H1 (cell line): Measurements from ENCODE around the gene SEMA4D. TPM values are rescaled to one million over a fixed set of nuclear protein-coding genes. Genes with fewer than 3 reads are reported as not detected.

Experiments
- CTCF ChIA-PET: fragments of 300-600 bp; sonication (Branson Sonifier 250); formaldehyde crosslinking; loops from one replicate; lab custom pipeline; 2021; ENCODE audit not compliant: partially characterized antibody; lab: Charles Lee
- POLR2A ChIA-PET: fragments of 300-600 bp; sonication (Branson Sonifier 250); formaldehyde crosslinking; loops from one replicate; lab custom pipeline; 2021; ENCODE audit warnings: inconsistent platforms; ENCODE audit not compliant: partially characterized antibody; lab: Charles Lee
- DNase-seq, 2 experiments: peaks; one replicate each; pipeline versions ENCODE4 v3.0.0 to v3.0.0-alpha.2; 2010 to 2022; ENCODE audit warnings: low spot score in 2 of 2, low read depth in 1 of 2, mixed read lengths in 1 of 2
- FAIRE-seq: peaks from 2 replicates; lab custom pipeline; 2011; peaks lifted over from hg19 to GRCh38; lab: Jason Lieb, UNC
- H2AFZ ChIP-seq: 2 replicates; pipeline ENCODE4 v1.8.1; 2012; ENCODE audit warnings: low read length, inconsistent platforms
- H2AK5ac ChIP-seq: 2 replicates; pipeline ENCODE4 v1.6.1; 2013; ENCODE audit warnings: low read depth, low read length
- H2BK120ac ChIP-seq: replicated peaks from 2 replicates; pipeline ENCODE3; 2013; ENCODE audit warnings: low read depth, low read length, inconsistent platforms
- H2BK12ac ChIP-seq: 2 replicates; pipeline ENCODE4 v1.6.1; 2013; ENCODE audit warnings: low read depth, low read length
- H2BK15ac ChIP-seq: 2 replicates; pipeline ENCODE4 v1.6.1; 2013; ENCODE audit warnings: low read length
- H2BK20ac ChIP-seq: 2 replicates; pipeline ENCODE4 v1.6.1; 2013; ENCODE audit warnings: low read length
- H2BK5ac ChIP-seq: 2 replicates; pipeline ENCODE4 v1.6.1; 2013; ENCODE audit warnings: low read depth, low read length
- H3K14ac ChIP-seq: 2 replicates; pipeline ENCODE4 v1.6.1; 2013; ENCODE audit warnings: inconsistent platforms; ENCODE audit not compliant: insufficient read length
- H3K18ac ChIP-seq: 2 replicates; pipeline ENCODE4 v1.6.1; 2013; ENCODE audit warnings: low read length; ENCODE audit errors: extremely low read depth
- H3K23ac ChIP-seq: 2 replicates; pipeline ENCODE4 v1.6.1; 2013; ENCODE audit warnings: inconsistent platforms; ENCODE audit not compliant: insufficient read length
- H3K23me2 ChIP-seq: 2 replicates; pipeline ENCODE4 v1.6.1; 2013; ENCODE audit warnings: low read depth, low read length
- H3K27ac ChIP-seq: 2 replicates; pipeline ENCODE4 v1.6.1; 2011; ENCODE audit warnings: low read depth, low read length, inconsistent platforms
- H3K27me3 ChIP-seq, 4 experiments: replicated peaks in 1 of 4; 1 replicate in 1 of 4; 2 replicates in 3 of 4; pipeline versions ENCODE4 v1.6.1 to v1.8.1; 2011 to 2013; ENCODE audit warnings: low read length in 3 of 4, mild to moderate bottlenecking in 3 of 4, inconsistent platforms in 2 of 4, mixed read lengths in 2 of 4, moderate library complexity in 1 of 4; ENCODE audit not compliant: control insufficient read depth in 3 of 4, insufficient read depth in 3 of 4; ENCODE audit errors: extremely low read depth in 1 of 4
- H3K36me3 ChIP-seq, 4 experiments: 2 replicates each; pipeline versions ENCODE4 v1.6.1 to v1.8.1; 2011 to 2013; ENCODE audit warnings: mild to moderate bottlenecking in 4 of 4, low read length in 3 of 4, moderate library complexity in 2 of 4, control low read depth in 1 of 4, inconsistent platforms in 1 of 4; ENCODE audit not compliant: insufficient read depth in 4 of 4, control insufficient read depth in 2 of 4
- H3K4ac ChIP-seq: replicated peaks from 2 replicates; pipeline ENCODE3; 2013; ENCODE audit warnings: low read length, low read depth, mixed read lengths, inconsistent platforms; ENCODE audit not compliant: insufficient read length
- H3K4me1 ChIP-seq, 4 experiments: replicated peaks in 1 of 4; 1 replicate in 1 of 4; 2 replicates in 3 of 4; pipeline versions ENCODE4 v1.6.1 to v1.8.1; 2011 to 2013; ENCODE audit warnings: low read length in 3 of 4, inconsistent platforms in 2 of 4, mixed read lengths in 1 of 4; ENCODE audit not compliant: insufficient read depth in 4 of 4, control insufficient read depth in 3 of 4
- H3K4me2 ChIP-seq, 2 experiments: 2 replicates each; pipeline versions ENCODE4 v1.6.1 to v1.8.1; 2011 to 2013; ENCODE audit warnings: low read depth in 2 of 2, low read length in 2 of 2, control low read depth in 1 of 2, inconsistent platforms in 1 of 2, mild to moderate bottlenecking in 1 of 2; ENCODE audit not compliant: insufficient read depth in 1 of 2
- H3K4me3 ChIP-seq, 4 experiments: fragments of 200-600, 300-600 bp in 1 of 4; sonication (generic), shearing (Covaris generic), sonication (Bioruptor Twin) in 1 of 4; 2 replicates each; pipeline versions ENCODE4 v1.5.1 to v1.8.1; 2011 to 2016; ENCODE audit warnings: low read length in 4 of 4, low read depth in 3 of 4, control low read depth in 2 of 4, inconsistent platforms in 2 of 4, mild to moderate bottlenecking in 2 of 4, mixed read lengths in 1 of 4, moderate library complexity in 1 of 4; ENCODE audit not compliant: insufficient read depth in 2 of 4; ENCODE audit errors: extremely low read depth in 1 of 4
- H3K56ac ChIP-seq: replicated peaks from 2 replicates; pipeline ENCODE3; 2013; ENCODE audit warnings: low read depth, mild to moderate bottlenecking, mixed read lengths, low read length, inconsistent platforms; ENCODE audit not compliant: insufficient read length
- H3K79me1 ChIP-seq: 2 replicates; pipeline ENCODE4 v1.6.1; 2013; ENCODE audit warnings: low read depth, low read length, control low read depth
- H3K79me2 ChIP-seq, 2 experiments: 2 replicates each; pipeline versions ENCODE4 v1.6.1 to v1.8.1; 2012 to 2013; ENCODE audit warnings: low read length in 2 of 2, mild to moderate bottlenecking in 2 of 2, inconsistent platforms in 1 of 2; ENCODE audit not compliant: insufficient read depth in 2 of 2, control insufficient read depth in 1 of 2
- H3K9ac ChIP-seq, 4 experiments: replicated peaks in 1 of 4; 1 replicate in 1 of 4; 2 replicates in 3 of 4; pipeline versions ENCODE4 v1.6.1 to v1.8.1; 2011 to 2013; ENCODE audit warnings: low read depth in 3 of 4, low read length in 3 of 4, control low read depth in 2 of 4, mild to moderate bottlenecking in 2 of 4, moderate library complexity in 2 of 4, inconsistent platforms in 1 of 4; ENCODE audit errors: extremely low read depth in 1 of 4
- H3K9me3 ChIP-seq, 2 experiments: 2 replicates each; pipeline versions ENCODE4 v1.6.1 to v1.8.1; 2012 to 2013; ENCODE audit warnings: mild to moderate bottlenecking in 2 of 2, moderate library complexity in 2 of 2, control low read depth in 1 of 2, inconsistent platforms in 1 of 2, low read depth in 1 of 2, low read length in 1 of 2, mixed read lengths in 1 of 2; ENCODE audit not compliant: insufficient read depth in 2 of 2
- H4K20me1 ChIP-seq, 2 experiments: replicated peaks in 1 of 2; 2 replicates each; pipeline versions ENCODE3 to v1.8.1; 2011 to 2013; ENCODE audit warnings: inconsistent platforms in 2 of 2, low read length in 2 of 2, mild to moderate bottlenecking in 1 of 2; ENCODE audit not compliant: insufficient read depth in 2 of 2, control insufficient read depth in 1 of 2
- H4K5ac ChIP-seq: 2 replicates; pipeline ENCODE4 v1.6.1; 2013; ENCODE audit warnings: low read length, low read depth, mixed read lengths, inconsistent platforms; ENCODE audit not compliant: insufficient read length
- H4K8ac ChIP-seq: 2 replicates; pipeline ENCODE4 v1.8.0; 2013; ENCODE audit warnings: mild to moderate bottlenecking, moderate library complexity, low read length, inconsistent platforms; ENCODE audit not compliant: insufficient read depth; ENCODE audit errors: extremely low read depth
- H4K91ac ChIP-seq: replicated peaks from 2 replicates; pipeline ENCODE3; 2013; ENCODE audit warnings: low read length, mixed read lengths, inconsistent platforms; ENCODE audit not compliant: insufficient read length
- SP4 ChIP-seq: IDR thresholded peaks from 2 replicates; pipeline ENCODE4 v1.6.1; 2012; ENCODE audit warnings: low read length, inconsistent platforms
- WGBS, 2 experiments: shearing (Covaris generic) in 1 of 2; methylation state at CpG; one replicate each; pipeline versions ENCODE4 v1.1.6 to v1.1.7; 2013 to 2015; ENCODE audit warnings: low lambda C conversion rate in 2 of 2, mixed read lengths in 2 of 2, inconsistent platforms in 1 of 2, low coverage in 1 of 2, missing lambda C conversion rate in 1 of 2; ENCODE audit not compliant: insufficient replicate concordance in 2 of 2, insufficient coverage in 1 of 2, insufficient read length in 1 of 2; ENCODE audit errors: extremely low coverage in 1 of 2, missing lambda C conversion rate in 1 of 2; 5-methylcytosine and 5-hydroxymethylcytosine counted together
- polyA plus RNA-seq, 7 experiments: library from polyadenylated mRNA; depleted of rRNA in 3 of 7; stranded (reverse) in 5 of 7; unstranded in 2 of 7; fragments of >200 nt in 5 of 7; fragments of 200-250 nt in 2 of 7; gene quantifications; 1 replicate in 5 of 7; 2 replicates in 1 of 7; 4 replicates in 1 of 7; pipeline versions ENCODE4 v1.2.1 to v1.2.3, GENCODE V29; 2011 to 2013; ENCODE audit warnings: missing spikeins in 2 of 7, mixed read lengths in 2 of 7
- total RNA-seq: library from RNA; stranded (reverse); fragmentation: NEBNext Ultra II Directional; extraction: Animal tissue kit (Norgen Biotek cat#: 25700); gene quantifications from 2 replicates; pipeline ENCODE4 v1.2.1, GENCODE V29; 2021
- TF ChIP-seq, protein P1 (sequence below): IDR thresholded peaks from 2 replicates; pipeline ENCODE4 v1.6.1; 2012; ENCODE audit warnings: low read length, inconsistent platforms

Gene SEMA4D
- total and polyA plus RNA-seq, 2 of the 8 experiments (the other 6 are each of a cell fraction or from before 2014, with no cell fraction given) = 21.0 to 70.4 TPM

DNA sequence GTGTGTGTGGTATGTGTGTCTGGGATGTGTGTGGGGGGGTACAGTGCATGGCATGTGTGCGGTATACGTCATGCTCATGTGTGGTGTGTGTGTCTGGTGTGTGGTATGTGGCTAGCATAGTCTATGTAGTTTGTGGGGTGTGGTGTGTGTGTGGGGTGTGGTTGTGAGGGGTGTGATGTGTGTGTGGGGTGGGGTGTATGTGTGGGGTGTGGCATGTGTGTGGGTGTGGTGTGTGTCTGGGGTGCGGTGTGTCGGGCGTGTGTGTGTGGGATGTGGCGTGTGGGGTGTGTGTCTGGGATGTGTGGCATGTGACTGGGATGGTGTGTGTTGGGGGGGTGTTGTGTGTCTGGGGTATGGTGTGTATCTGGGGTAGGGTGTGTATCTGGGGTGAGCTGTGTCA, 127.3 kb downstream of the SEMA4D start:
- Histone ChIP-seq H3K27ac (no peak overlapping the region), H4K8ac (peak overlapping the region; percentile 51), H3K79me2 (no peaks in the 10 kb centered on the region), H3K9ac (no peak overlapping the region), H3K4me2 (no peak overlapping the region), H3K14ac (no peak overlapping the region), H3K23ac (no peak overlapping the region), H3K4ac (peak overlapping the region; percentile 91), H2AK5ac (no peak overlapping the region; the same call in 1 of the 2 replicates), H2BK15ac (peak overlapping the region; percentile 65; the same call in 1 of the 2 replicates), H3K23me2 (peaks cover 27% of the 10 kb centered on the region; the same call in 1 of the 2 replicates), H3K27me3 (no peaks in the 10 kb centered on the region), H3K4me1 (no peaks in the 10 kb centered on the region), H4K20me1 (peaks cover 0 to 23% of the 10 kb centered on the region in 2 experiments), H2AFZ (no peak overlapping the region), H3K9me3 (no peaks in the 10 kb centered on the region), H3K18ac (no peak overlapping the region), H3K79me1 (peaks cover 4% of the 10 kb centered on the region), H2BK120ac (no peak overlapping the region), H2BK5ac (no peak overlapping the region; the same call in 1 of the 2 replicates), H2BK20ac (no peak overlapping the region), H3K4me3 (no peak overlapping the region), H3K56ac (peak overlapping the region; percentile 77), H3K36me3 (no peaks in the 10 kb centered on the region; a peak in 1 of 8 replicates), H4K5ac (no peak overlapping the region), H2BK12ac (peak overlapping the region; percentile 30; the same call in 1 of the 2 replicates), H4K91ac (peak overlapping the region; percentile 85)
- TF ChIP-seq, protein P1, sequence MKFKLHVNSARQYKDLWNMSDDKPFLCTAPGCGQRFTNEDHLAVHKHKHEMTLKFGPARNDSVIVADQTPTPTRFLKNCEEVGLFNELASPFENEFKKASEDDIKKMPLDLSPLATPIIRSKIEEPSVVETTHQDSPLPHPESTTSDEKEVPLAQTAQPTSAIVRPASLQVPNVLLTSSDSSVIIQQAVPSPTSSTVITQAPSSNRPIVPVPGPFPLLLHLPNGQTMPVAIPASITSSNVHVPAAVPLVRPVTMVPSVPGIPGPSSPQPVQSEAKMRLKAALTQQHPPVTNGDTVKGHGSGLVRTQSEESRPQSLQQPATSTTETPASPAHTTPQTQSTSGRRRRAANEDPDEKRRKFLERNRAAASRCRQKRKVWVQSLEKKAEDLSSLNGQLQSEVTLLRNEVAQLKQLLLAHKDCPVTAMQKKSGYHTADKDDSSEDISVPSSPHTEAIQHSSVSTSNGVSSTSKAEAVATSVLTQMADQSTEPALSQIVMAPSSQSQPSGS = no peak
- no peak for TF ChIP-seq SP4
- 94% methylated on average over 3 of the region's 6 CpGs; no CpG with 5 or more reads in 1 of the 2 experiments for WGBS, 2 experiments
- POLR2A ChIA-PET = no interaction called here
- CTCF ChIA-PET = no interaction called here
- FAIRE-seq = no peak
- no peak for DNase-seq
